H1 (cell line): ENCODE data around the gene SLC4A11. TPM values are rescaled to one million over a fixed set of nuclear protein-coding genes. Genes with fewer than 3 reads are reported as not detected.

ENCODE experiments used
- ATF3 ChIP-seq: IDR thresholded peaks from 2 replicates; pipeline ENCODE4 v1.6.1; 2011; ENCODE audit warnings: low read depth, mild to moderate bottlenecking, low read length; ENCODE audit not compliant: insufficient read depth
- CEBPB ChIP-seq: IDR thresholded peaks from 2 replicates; pipeline ENCODE4 v1.6.1; 2012; ENCODE audit warnings: low read depth, low read length
- CTBP2 ChIP-seq: IDR thresholded peaks from 2 replicates; pipeline ENCODE4 v1.7.0; 2011; ENCODE audit warnings: borderline replicate concordance, mild to moderate bottlenecking, moderate library complexity, mixed read lengths, low read length; ENCODE audit not compliant: insufficient read depth, insufficient read length
- FOSL1 ChIP-seq: IDR thresholded peaks from 2 replicates; pipeline ENCODE4 v1.6.1; 2011; ENCODE audit warnings: mild to moderate bottlenecking, low read depth, low read length, moderate library complexity; ENCODE audit not compliant: insufficient read depth
- KDM4A ChIP-seq: IDR thresholded peaks from one replicate; pipeline ENCODE4 v1.7.1; 2012; ENCODE audit warnings: low read depth, mild to moderate bottlenecking, moderate library complexity, low read length, inconsistent platforms; ENCODE audit not compliant: severe bottlenecking
- NRF1 ChIP-seq: IDR thresholded peaks from 2 replicates; pipeline ENCODE4 v1.6.1; 2011; ENCODE audit warnings: mild to moderate bottlenecking, low read depth, low read length, improper control_type of control experiment
- POLR2AphosphoS5 ChIP-seq: IDR thresholded peaks from 2 replicates; pipeline ENCODE4 v1.6.1; 2011; ENCODE audit warnings: low read depth, low read length
- RNF2 ChIP-seq: fragments of 200-900, 300-1000 bp; sonication (generic); IDR thresholded peaks from 2 replicates; pipeline ENCODE4 v1.7.1; 2016; ENCODE audit warnings: borderline replicate concordance, low read depth, mild to moderate bottlenecking, antibody characterized with exemption, low read length; ENCODE audit not compliant: poor library complexity, severe bottlenecking; ENCODE audit errors: missing control alignments
- SP1 ChIP-seq: IDR thresholded peaks from 2 replicates; pipeline ENCODE4 v1.6.1; 2011; ENCODE audit warnings: low read depth, low read length
- USF2 ChIP-seq: IDR thresholded peaks from 2 replicates; pipeline ENCODE4 v1.6.1; 2011; ENCODE audit warnings: low read length, improper control_type of control experiment
- polyA plus RNA-seq, 7 experiments: library from polyadenylated mRNA; depleted of rRNA in 3 of 7; stranded (reverse) in 5 of 7; unstranded in 2 of 7; fragments of >200 nt in 5 of 7; fragments of 200-250 nt in 2 of 7; gene quantifications; 1 replicate in 5 of 7; 2 replicates in 1 of 7; 4 replicates in 1 of 7; pipeline versions ENCODE4 v1.2.1 to v1.2.3, GENCODE V29; 2011 to 2013; ENCODE audit warnings: missing spikeins in 2 of 7, mixed read lengths in 2 of 7
- total RNA-seq: library from RNA; stranded (reverse); fragmentation: NEBNext Ultra II Directional; extraction: Animal tissue kit (Norgen Biotek cat#: 25700); gene quantifications from 2 replicates; pipeline ENCODE4 v1.2.1, GENCODE V29; 2021

SLC4A11 gene
- total and polyA plus RNA-seq, 2 of the 8 experiments (the other 6 are each of a cell fraction or from before 2014, with no cell fraction given) = 11.9 to 32.3 TPM

- no peak for TF ChIP-seq CTBP2
- no peak for TF ChIP-seq POLR2AphosphoS5
- TF ChIP-seq RNF2 = no peak
- TF ChIP-seq NRF1 = no peak
- no peak for TF ChIP-seq FOSL1
- no peak for TF ChIP-seq ATF3
- no peak for TF ChIP-seq KDM4A
- no peak for TF ChIP-seq CEBPB
- no peak for TF ChIP-seq SP1
- no peak for TF ChIP-seq USF2
These were observed 8.6 kb upstream of the SLC4A11 start (continued) for GRCh38 chr20:3247638-3248037.
